CD14-positive monocyte (primary cell): ENCODE measurements around the gene NPAS3. TPM values are rescaled to one million over a fixed set of nuclear protein-coding genes. Genes with fewer than 3 reads are reported as not detected.

Source experiments
- DNase-seq, 3 donors: peaks; one replicate each; pipeline ENCODE4 v3.0.0-alpha.2; 2011 to 2022
- H2AFZ ChIP-seq: 2 replicates; pipeline ENCODE4 v1.6.0; 2012; ENCODE audit warnings: mild to moderate bottlenecking, low read depth, low read length, inconsistent platforms; ENCODE audit not compliant: insufficient read depth, poor library complexity, severe bottlenecking
- H3K27ac ChIP-seq, 2 donors: 1 replicate in 1 of 2; 2 replicates in 1 of 2; pipeline ENCODE4 v1.5.1; 2012 to 2013; ENCODE audit warnings: low read length in 2 of 2, control low read depth in 1 of 2, inconsistent platforms in 1 of 2, low read depth in 1 of 2, mild to moderate bottlenecking in 1 of 2
- H3K27me3 ChIP-seq, 2 donors: one replicate each; pipeline versions ENCODE4 v1.6.0 to v1.6.1; 2011 to 2013; ENCODE audit warnings: low read length in 2 of 2; ENCODE audit not compliant: control insufficient read depth in 2 of 2, insufficient read depth in 2 of 2
- H3K36me3 ChIP-seq, 2 donors: replicated peaks in 1 of 2; 1 replicate in 1 of 2; 2 replicates in 1 of 2; pipeline versions ENCODE4 v1.5.1 to v1.6.1; 2012 to 2013; ENCODE audit warnings: low read length in 2 of 2, control low read depth in 1 of 2, inconsistent platforms in 1 of 2, mild to moderate bottlenecking in 1 of 2; ENCODE audit not compliant: insufficient read depth in 2 of 2, control insufficient read depth in 1 of 2
- H3K4me1 ChIP-seq, 2 donors: 1 replicate in 1 of 2; 2 replicates in 1 of 2; pipeline versions ENCODE4 v1.5.1 to v1.6.1; 2012 to 2013; ENCODE audit warnings: low read length in 2 of 2, control low read depth in 1 of 2, inconsistent platforms in 1 of 2, mild to moderate bottlenecking in 1 of 2, moderate library complexity in 1 of 2; ENCODE audit not compliant: insufficient read depth in 2 of 2, control insufficient read depth in 1 of 2
- H3K4me2 ChIP-seq: replicated peaks from 2 replicates; pipeline ENCODE3; 2012; ENCODE audit warnings: low read length, moderate library complexity, mild to moderate bottlenecking; ENCODE audit not compliant: poor library complexity, severe bottlenecking; ENCODE audit errors: extremely low read depth
- H3K4me3 ChIP-seq, 3 experiments: fragments of 200-600 bp in 1 of 3; sonication (generic) in 1 of 3; replicated peaks in 1 of 3; 1 replicate in 2 of 3; 2 replicates in 1 of 3; pipeline ENCODE4 v1.5.1; 2011 to 2013; ENCODE audit warnings: low read length in 3 of 3, mild to moderate bottlenecking in 3 of 3, control low read depth in 2 of 3, low read depth in 2 of 3, inconsistent platforms in 1 of 3, moderate library complexity in 1 of 3
- H3K79me2 ChIP-seq: 2 replicates; pipeline ENCODE4 v1.6.0; 2012; ENCODE audit warnings: mild to moderate bottlenecking, control low read depth, inconsistent platforms, low read length, moderate library complexity; ENCODE audit not compliant: insufficient read depth
- H3K9ac ChIP-seq: 2 replicates; pipeline ENCODE4 v1.6.0; 2017; ENCODE audit warnings: low read length, mild to moderate bottlenecking; ENCODE audit not compliant: insufficient read depth, poor library complexity, severe bottlenecking
- H3K9me3 ChIP-seq, 2 donors: replicated peaks in 1 of 2; 1 replicate in 1 of 2; 2 replicates in 1 of 2; pipeline versions ENCODE4 v1.5.1 to v1.6.1; 2012 to 2013; ENCODE audit warnings: low read length in 2 of 2, control low read depth in 1 of 2; ENCODE audit not compliant: control insufficient read depth in 1 of 2, insufficient read depth in 1 of 2
- H4K20me1 ChIP-seq: 2 replicates; pipeline ENCODE4 v1.6.0; 2012; ENCODE audit warnings: mild to moderate bottlenecking, low read length, control low read depth, moderate library complexity; ENCODE audit not compliant: insufficient read depth
- H3K27ac Mint-ChIP-seq, 7 donors: one replicate each; pipeline ENCODE4 v1.8.0; 2020; ENCODE audit warnings: mild to moderate bottlenecking in 7 of 7, mixed read lengths in 7 of 7, moderate library complexity in 6 of 7, inconsistent platforms in 2 of 7
- H3K27me3 Mint-ChIP-seq, 3 donors: one replicate each; pipeline ENCODE4 v1.8.0; 2021 to 2022; ENCODE audit warnings: low read depth in 3 of 3, mild to moderate bottlenecking in 3 of 3, mixed read lengths in 3 of 3, moderate library complexity in 3 of 3, inconsistent platforms in 1 of 3
- H3K36me3 Mint-ChIP-seq, 2 donors: one replicate each; pipeline ENCODE4 v1.8.0; 2020; ENCODE audit warnings: mixed read lengths in 2 of 2, inconsistent platforms in 1 of 2, mild to moderate bottlenecking in 1 of 2
- H3K4me1 Mint-ChIP-seq: one replicate; pipeline ENCODE4 v1.8.0; 2020; ENCODE audit warnings: mild to moderate bottlenecking, mixed read lengths
- H3K4me3 Mint-ChIP-seq, 2 donors: one replicate each; pipeline ENCODE4 v1.8.0; 2020; ENCODE audit warnings: mild to moderate bottlenecking in 2 of 2, mixed read lengths in 2 of 2, moderate library complexity in 1 of 2
- H3K9me3 Mint-ChIP-seq, 7 donors: one replicate each; pipeline ENCODE4 v1.8.0; 2020 to 2022; ENCODE audit warnings: mixed read lengths in 7 of 7, mild to moderate bottlenecking in 6 of 7, moderate library complexity in 6 of 7, inconsistent platforms in 2 of 7
- CTCF ChIP-seq: fragments of 200-600 bp; IDR thresholded peaks from one replicate; pipeline ENCODE4 v1.8.0; 2022; ENCODE audit warnings: antibody characterized with exemption, mild to moderate bottlenecking
- WGBS: methylation state at CpG from one replicate; pipeline ENCODE4 v1.1.5; 2013; ENCODE audit warnings: missing lambda C conversion rate; ENCODE audit not compliant: insufficient coverage; 5-methylcytosine and 5-hydroxymethylcytosine counted together
- intact Hi-C, 2 donors: fragments of 100-400 bp; cut with micrococcal nuclease; formaldehyde crosslinking; loops; one replicate each; pipeline versions ENCODE4 v1.15.0 to v1.15.1; 2023
- polyA plus RNA-seq, 3 donors: library from polyadenylated mRNA; depleted of rRNA in 1 of 3; unstranded in 2 of 3; stranded (reverse) in 1 of 3; fragments of 300-500 nt in 2 of 3; fragments of >200 nt in 1 of 3; fragmentation: Illumina TruSeq in 2 of 3; gene quantifications; 1 replicate in 2 of 3; 2 replicates in 1 of 3; pipeline ENCODE4 v1.2.3, GENCODE V29; 2012 to 2021

NPAS3 gene
- polyA plus RNA-seq, 3 donors = not detected

GRCh38 chr14:33029511-33029910 lies 90.8 kb downstream of the NPAS3 start:
- no peak for TF ChIP-seq CTCF
- no peaks in the 10 kb centered on the region for H3K9me3 ChIP-seq
- H3K4me1 Mint-ChIP-seq = no peaks in the 10 kb centered on the region
- H3K27me3 ChIP-seq = no peaks in the 10 kb centered on the region
- H3K27ac ChIP-seq = no peak overlapping the region
- no peaks in the 10 kb centered on the region for H3K36me3 Mint-ChIP-seq
- no peak overlapping the region for H3K27ac Mint-ChIP-seq
- no peak overlapping the region for H3K4me3 Mint-ChIP-seq
- H3K79me2 ChIP-seq = no peaks in the 10 kb centered on the region
- no peak overlapping the region for H3K4me2 ChIP-seq
- DNase-seq = no peak
- H4K20me1 ChIP-seq = no peaks in the 10 kb centered on the region
- H3K9ac ChIP-seq = no peak overlapping the region
- H2AFZ ChIP-seq = no peak overlapping the region
- intact Hi-C loops = no loop called here
- no peaks in the 10 kb centered on the region for H3K27me3 Mint-ChIP-seq
- no peaks in the 10 kb centered on the region for H3K4me1 ChIP-seq
- H3K9me3 Mint-ChIP-seq = peaks cover 2 to 10% (median 4%) of the 10 kb centered on the region in 7 donors
- H3K36me3 ChIP-seq = no peaks in the 10 kb centered on the region
- no peak overlapping the region for H3K4me3 ChIP-seq

GRCh38 chr14:33030386-33030785 lies 91.7 kb downstream of the NPAS3 start:
- no peak overlapping the region for H3K4me3 Mint-ChIP-seq
- no peaks in the 10 kb centered on the region for H3K4me1 Mint-ChIP-seq
- intact Hi-C loops = no loop called here
- no peak overlapping the region for H2AFZ ChIP-seq
- H3K9ac ChIP-seq = no peak overlapping the region
- no peaks in the 10 kb centered on the region for H3K79me2 ChIP-seq
- no peak overlapping the region for H3K27ac ChIP-seq
- H3K27ac Mint-ChIP-seq = no peak overlapping the region
- no peaks in the 10 kb centered on the region for H3K36me3 Mint-ChIP-seq
- no peaks in the 10 kb centered on the region for H3K27me3 ChIP-seq
- no peak overlapping the region for H3K4me3 ChIP-seq
- no peaks in the 10 kb centered on the region for H3K27me3 Mint-ChIP-seq
- DNase-seq = no peak
- H3K9me3 ChIP-seq = no peaks in the 10 kb centered on the region
- no peak overlapping the region for H3K4me2 ChIP-seq
- no peaks in the 10 kb centered on the region for H3K36me3 ChIP-seq
- TF ChIP-seq CTCF = no peak
- H3K4me1 ChIP-seq = no peaks in the 10 kb centered on the region
- H4K20me1 ChIP-seq = no peaks in the 10 kb centered on the region
- peaks cover 2 to 10% (median 4%) of the 10 kb centered on the region in 7 donors for H3K9me3 Mint-ChIP-seq
- WGBS = no CpG with 5 or more reads among the region's 4 CpGs
